Measurements from ENCODE around the gene CHURC1.

The CHURC1 gene

DNA sequence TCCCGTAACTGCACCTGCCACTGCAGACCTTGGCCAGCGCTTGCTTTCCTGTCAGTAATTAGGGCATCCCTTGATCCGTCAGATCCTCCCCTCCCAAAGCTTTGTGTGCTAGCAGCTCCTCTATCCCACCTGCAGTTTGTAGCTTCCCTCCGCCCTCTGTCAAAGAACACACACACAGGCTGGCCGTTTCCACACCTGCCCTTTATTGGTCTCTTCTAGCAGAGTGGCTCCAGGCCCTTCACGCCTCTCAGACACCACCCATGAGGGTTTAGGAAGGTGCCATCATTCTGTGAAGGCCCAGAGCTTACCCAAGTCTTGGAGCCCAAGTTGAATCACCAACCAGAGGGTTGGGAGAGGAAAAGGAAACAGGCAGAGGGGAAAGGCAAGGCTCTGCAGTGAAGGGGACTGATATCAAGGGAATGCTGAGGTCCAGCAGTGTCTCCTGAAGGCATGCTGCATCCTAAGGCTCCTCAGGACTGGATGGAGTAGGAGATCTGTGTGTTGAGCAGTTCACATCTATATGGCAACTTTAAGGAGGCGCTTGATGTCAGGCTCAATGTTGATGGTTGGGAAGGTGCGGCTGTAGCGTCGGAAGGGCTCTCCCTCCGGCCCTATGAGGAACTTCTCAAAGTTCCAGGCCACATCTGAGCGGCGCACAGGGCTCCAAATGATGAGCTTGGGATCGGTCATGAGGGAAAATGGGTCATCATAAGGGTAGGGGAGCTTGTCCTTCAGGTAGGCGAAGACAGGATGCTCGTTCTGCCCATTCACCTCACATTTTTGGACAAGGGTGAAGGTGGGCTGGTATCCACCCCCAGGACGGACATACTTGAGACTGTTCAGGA, 24.9 kb downstream of the CHURC1 start:
- no peak for DNase-seq (ENCODE audit: low spot score)

DNA sequence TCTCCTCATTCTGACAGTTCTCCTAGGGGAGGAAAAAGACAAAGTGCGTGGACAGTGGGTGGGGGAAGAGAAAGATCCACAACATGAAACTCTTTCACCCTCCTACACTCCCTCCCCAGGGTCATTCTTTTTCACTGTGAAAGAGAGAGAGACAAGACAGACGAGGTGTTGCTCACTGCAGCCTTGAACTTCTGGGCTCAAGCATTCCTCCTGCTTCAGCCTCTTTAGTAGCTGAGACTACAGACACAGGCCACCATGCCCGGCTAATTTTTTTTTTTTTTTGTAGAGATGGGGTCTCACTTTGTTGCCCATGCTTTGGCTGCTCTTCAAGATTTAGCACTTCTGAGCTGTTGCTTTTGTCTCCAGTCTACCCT, 25.5 kb downstream of the CHURC1 start:
- DNase-seq (ENCODE audit: low spot score), result no peak

DNA sequence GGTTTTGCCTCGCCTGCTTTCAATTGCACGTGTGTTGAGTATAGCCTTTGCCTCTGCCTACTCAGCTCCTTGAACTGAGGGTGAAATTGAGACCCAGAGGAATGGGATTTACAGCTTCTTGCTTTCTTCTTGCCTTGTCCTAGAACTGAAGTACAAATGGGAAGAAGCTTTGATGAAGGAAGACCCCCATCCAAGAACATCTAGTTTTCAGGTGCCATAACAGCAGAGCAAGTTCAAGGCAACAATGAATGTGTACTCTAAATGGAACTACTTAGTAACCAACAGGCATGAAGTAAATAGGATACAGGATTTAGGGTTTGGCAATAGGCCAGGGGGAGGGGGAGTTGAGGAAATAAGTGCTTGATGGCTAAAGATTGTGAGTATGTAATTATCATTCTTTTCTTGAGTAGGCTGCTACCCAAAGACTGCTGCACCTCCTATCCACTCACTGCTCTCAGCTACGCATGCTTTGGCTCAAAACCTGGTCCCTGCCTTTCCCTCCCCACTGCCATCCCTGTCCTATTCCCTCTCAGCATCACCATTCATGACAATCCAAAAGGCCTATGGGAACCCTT, 26.2 kb downstream of the CHURC1 start:
- DNase-seq (ENCODE audit: low spot score), result no peak

DNA sequence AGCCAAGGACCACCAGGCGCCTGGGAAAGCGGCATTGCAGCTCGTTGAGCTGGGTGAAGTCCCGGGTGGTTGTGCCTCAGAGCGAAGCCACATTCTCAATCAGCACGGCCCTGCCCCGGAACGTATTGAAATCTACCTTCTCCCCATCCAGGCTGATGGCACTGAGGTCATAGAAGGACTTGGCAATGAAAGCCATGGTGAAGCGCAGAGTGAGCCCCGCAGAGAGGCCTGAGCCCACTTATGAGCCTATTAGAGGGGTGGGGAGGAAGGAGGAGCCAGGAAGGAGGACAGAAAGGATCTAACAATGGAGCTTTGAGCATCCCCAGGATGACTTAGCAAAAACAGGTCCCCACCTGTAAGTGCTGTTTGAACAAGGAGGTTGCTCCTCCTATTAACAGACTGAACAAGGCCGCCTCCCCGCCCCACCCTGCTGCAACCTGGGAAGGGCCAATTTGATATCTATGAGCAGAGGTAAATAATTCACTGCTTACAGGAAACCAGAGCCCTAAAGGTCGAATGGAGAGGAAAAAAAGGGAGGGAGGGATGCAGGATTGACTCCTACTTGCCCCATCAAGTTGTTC, 28.4 kb downstream of the CHURC1 start, which contains the start of gene GPX2:
Gene GPX2 (minus strand): TSS at position 215 of the 581 bp plus-strand sequence. CDS start 19 bp downstream, at position 196.
- DNase-seq (ENCODE audit: low spot score), result no peak

DNA sequence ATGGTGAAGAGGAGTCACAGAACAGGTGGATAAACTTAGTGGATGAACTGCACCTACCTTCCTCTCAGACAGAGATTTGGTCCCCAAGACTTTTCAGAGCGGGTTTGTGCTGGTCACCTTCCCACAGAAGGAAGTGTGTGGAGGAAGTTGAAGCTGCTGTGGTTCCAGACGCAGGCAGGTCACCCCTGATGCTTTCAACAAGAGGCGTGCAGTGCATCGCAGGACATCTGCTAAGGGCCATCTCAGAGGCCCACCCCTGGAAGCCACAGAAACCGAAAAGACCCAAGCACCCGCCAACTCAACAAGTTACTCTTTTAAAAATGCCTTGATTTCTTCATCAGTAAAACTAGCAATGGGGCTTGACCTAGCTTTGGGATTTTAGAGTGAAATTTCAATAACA, 29.3 kb downstream of the CHURC1 start:
- DNase-seq (ENCODE audit: low spot score), result no peak

DNA sequence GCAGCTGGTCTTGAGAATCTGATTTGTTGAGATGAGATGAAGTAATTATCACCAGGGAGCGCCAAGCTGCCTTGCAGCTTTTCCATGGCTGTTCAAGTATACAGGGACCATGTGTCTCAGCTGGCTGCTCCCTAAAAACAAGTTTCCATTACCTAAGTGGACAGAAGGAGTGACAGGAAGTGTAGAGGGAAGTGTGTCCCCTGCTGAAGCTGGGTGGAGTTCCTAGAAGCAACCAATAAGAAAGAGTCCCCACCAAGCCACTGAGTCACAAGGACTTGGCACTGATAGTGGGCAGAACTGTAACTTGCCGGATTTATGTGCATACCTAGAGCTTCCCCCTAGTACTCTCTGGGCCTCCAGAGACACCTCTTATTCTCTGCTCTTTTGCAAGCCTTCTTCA, 29.8 kb downstream of the CHURC1 start:
- DNase-seq (ENCODE audit: low spot score), result no peak

DNA sequence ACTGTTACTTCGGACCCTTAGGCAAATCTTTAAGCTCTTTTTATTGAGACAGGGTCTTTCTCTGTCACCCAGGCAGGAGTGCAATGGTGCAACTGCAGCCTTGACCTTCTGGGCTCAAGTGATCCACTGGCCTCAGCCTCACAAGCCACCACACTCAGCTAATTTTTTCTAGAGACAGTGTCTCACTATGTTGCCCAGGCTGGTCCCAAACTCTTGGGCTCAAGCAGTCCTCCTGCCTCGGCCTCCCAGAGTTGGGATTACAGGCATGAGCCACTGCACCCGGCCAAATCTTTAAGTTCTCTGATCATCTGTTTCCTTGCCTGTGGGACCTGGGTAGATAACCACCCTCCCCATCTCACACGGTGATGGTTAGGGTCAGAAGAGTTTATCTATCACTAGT, 30.6 kb downstream of the CHURC1 start:
- DNase-seq (ENCODE audit: low spot score), result no peak

DNA sequence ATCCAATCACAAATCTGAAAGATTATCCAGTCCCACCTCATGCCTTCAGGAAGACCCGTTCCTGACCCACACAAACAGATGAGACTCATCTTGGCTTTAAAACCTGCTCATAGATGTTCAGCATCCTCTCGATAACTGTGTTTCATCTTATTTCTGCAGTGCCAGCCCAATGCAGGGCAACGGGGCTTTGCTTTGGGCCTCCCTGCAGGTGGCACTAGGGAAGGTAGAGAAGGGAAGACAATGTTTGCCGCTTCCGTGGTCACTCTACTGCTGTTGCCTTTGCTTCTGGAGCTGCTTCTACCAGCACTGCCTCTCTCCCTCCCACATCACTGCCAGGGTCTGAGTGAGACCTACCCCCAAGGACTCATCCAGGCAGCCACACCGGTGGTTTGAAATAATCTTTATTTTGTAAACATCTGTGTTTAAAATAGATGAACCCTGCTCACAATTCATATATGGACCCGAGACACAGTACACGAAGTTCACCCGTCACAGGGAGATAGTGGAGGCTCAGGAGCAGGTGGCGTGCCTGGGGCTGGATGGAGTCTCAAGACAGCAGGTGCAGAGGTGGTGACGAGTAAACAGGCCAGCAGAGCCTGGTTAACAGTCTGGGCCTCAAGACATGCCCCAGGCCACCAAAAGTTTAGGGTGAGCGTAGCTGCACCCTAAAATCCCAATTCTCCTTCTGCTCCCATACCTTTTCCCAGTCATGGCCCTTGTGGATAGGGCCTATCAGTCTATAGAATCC, 31.4 kb downstream of the CHURC1 start:
- no peak for DNase-seq (ENCODE audit: low spot score)

DNA sequence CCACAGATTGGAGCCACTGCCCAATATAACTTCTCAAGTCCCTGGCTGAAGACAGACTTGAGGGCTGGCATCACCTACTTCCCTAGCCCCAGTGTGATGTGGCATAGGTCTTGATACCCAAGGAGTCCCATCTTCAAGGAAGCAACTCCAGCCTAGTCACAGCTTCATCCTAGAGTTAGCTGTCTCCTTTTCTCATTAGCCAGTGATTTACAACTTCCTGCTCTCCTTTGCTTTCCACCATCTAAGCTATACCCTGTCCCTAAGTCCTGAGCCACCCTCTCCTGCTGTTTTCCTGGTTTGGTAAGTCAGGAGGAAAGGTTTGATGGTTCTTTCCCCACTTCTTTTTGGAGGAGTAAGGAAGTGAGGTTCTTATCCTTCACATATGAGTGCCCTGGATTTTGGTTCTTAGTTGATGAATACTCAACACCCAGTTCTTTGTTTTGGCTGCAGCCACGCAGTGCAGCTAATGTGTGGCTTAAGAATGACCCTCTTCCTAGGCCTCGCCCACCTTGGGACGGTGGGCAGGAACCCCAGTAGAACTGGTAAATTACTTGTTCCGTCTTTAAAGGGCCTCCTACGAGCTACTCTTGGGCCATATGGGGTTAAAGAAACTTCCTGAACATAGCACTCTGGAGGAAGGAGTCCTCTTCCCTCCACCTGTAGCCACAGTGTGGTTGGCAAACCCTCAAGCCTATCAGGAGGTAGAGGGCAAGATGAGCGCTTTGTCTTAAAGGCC, 32.2 kb downstream of the CHURC1 start:
- no peak for DNase-seq (ENCODE audit: low spot score)

DNA sequence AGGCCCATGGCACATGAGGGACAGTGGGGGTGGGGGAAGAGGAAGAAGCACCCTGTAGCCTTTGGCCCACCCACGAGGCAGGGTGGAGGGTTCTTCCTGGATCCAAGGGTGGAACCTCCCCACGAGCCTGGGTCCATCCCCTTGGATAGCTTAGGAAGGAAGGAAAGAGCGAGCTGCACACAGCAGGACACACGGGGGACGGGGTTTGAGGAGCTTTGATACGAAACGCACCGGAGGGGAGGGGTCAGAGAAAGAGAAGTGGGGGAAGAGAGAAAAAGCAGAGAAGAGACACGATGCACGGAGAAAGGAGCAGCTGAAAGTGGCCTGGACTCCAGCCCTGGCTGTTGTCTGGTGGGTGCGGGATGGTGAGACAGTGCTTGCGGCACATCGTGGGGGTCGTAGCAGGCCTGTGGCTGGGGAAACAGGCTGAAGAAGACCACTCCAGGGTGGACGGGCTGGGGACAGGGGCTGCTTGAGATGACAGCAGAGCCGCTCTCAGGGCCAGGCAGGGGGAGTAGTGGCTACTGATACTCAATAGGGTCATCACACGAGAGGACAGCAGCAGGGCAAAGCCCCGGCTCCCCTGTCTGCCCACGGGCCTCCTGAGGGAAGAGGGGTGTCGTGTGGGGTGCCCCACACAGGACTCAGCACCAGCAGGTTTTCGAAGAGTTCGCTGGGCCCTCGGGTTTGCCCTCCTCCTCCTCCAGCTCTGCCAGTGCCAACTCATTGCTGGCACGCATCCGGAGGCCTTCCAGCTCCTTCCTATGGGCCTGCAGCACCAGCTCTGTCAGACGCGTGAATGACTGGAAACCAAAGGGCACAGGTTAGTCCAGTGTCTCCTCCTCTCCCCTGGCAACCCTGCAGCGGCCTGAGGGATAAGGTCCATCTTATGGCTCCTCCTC, 33.7 kb downstream of the CHURC1 start:
- no peak for DNase-seq (ENCODE audit: low spot score)

DNA sequence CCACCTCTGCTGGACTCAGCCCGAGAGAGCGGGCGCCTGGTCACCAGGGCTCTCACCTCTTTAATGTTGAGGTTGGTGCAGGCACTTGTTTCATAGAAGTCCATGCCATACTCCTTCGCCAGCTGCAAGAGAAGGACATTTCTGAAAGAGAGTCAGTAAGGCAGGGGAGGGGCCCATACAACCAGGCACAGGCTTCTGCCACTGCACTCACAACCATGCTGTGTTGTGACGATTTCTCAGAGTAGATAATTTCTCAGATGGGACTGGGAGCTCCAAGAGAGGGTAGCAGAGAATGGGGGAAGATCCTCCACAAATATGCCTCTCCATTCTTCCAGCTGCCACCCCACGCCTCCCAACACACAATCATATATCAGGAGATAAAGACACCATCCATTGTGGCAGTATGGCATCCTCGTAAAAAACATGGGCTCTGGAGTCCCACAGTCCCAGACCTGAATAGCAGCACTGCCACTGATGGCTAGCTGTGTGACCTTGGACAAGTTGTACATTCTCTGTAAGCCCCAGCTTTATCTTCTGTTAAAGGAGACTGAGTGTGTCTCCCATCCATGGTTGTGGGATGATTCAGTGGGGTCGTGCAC, 34.5 kb downstream of the CHURC1 start:
- DNase-seq (ENCODE audit: low spot score), result no peak

DNA sequence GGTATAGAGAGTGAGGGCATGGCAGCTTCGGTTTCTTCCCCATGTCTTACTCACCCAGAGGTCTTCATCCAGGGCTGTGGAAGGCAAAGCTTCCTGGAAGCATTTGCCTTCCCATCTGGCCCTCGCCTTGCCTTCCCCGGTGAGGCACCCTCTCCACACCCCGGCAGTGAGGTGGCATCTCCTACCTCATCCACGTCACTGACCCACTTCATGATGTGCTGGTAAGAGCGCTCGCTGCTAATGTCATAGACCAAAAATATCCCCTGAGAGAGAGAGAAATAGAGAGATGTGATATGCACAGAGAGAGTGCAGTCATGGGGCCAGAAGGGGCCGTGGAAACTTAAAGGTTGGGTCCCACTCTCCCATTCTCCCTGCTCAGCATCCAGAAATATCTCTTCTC, 36.6 kb downstream of the CHURC1 start:
- no peak for DNase-seq (ENCODE audit: low spot score)

DNA sequence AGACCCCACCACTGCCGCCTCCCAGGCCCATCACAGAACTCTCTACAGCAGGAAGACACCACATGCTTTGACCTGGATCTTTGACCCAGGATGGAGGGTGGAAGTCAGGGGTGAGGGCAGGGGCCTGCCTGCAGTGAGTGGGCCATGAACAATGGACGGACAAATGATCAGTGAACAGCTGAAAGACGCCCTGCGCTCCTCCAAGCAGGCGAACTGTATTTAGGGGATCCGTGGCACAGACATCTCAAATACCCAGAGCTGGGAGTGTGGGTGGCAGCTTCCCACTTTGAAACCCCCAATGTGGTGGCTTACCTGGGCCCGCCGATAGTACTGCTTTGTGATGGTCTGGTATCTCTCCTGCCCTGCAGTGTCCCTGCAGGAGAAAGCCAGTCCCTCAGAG, 37.0 kb downstream of the CHURC1 start:
- no peak for DNase-seq (ENCODE audit: low spot score)

DNA sequence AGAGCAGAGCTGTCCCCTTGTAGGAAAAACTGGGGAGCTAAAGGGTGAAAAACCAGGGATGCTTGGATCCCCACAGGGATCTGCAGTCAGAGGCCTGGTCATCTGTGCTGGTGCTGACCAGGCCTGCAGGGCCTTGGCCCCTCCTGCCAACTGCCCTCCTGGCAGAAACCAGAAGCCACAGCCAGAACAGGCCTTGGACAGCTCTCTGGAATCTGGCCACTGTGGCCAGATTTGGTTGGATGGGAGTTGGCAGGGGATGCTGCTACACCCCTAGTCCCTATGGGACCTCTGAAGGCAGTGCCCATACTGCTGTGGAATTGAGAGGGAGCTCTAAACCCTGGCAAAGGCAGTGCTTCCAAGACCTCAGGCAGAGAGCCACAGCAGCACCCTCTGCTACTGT, 37.5 kb downstream of the CHURC1 start:
- no peak for DNase-seq (ENCODE audit: low spot score)

DNA sequence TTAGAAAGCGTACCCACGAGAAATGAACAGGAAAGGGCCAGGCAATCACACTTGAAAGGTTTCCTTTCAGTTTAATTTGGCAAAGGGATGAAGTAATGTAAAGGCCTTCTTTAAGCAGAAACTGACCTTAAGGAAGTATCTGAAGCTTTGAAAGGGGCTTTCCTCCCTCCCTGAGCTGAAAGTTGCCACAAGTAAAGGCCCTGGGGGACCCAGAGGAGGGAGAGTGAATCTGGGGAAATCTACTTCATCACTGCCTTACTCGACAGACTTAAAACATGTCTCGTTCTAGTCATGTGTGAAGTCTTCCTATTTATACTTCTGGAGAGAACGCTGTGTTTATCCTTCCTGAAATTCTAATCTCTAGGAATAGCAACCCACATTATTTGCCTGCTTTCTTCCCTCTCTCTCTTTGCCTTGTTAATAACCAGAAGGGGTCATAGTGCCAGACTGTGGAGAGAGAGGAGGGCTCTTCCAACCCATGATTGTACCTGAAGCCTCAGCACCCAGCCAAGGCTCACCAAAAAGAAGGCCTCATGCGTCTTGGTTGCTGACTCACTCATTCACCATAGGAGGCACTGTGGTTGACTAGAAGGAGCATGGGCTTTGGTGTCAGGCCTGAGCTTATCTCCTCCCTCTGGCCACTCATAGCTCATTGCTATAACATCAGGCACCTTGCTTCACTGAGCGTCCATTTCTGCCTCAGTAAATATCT, 38.5 kb downstream of the CHURC1 start:
- DNase-seq (ENCODE audit: low spot score), result no peak

DNA sequence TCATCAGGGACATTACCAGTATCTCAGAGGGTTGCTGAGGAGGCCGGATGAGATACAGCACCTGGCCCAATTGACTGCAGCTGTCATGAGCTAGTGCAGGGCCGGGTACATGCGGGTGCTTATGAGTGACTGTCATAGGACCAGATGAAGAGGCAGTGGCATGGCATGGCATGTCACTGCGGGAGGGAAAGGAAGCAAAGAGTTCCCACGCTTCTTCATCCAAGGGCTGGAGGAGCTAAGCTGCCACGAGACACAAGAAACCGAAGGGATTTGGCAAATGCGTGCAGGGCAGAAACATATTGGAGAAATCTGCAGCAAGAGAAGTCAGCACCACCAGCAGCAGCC, 39.0 kb downstream of the CHURC1 start:
- no peak for DNase-seq (ENCODE audit: low spot score)

DNA sequence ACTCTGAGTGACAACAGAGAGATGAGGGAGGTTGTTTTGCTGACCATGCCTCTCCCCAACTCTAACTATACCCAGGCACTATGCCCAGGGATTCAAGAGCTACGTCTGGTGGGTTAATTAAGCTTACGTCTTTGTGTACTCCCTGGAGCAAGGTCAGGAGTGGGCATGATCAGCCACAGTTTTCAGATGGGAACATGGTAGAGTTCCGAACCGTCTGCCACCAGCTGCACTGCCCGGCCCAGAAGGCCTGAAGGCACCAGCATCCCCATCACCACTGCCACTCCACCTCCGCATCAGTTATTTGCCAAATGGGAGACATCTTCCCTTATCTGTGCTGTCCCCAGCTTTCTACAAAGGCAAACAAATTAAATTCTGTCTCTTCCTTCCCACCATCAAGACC, 39.4 kb downstream of the CHURC1 start:
- no peak for DNase-seq (ENCODE audit: low spot score)

DNA sequence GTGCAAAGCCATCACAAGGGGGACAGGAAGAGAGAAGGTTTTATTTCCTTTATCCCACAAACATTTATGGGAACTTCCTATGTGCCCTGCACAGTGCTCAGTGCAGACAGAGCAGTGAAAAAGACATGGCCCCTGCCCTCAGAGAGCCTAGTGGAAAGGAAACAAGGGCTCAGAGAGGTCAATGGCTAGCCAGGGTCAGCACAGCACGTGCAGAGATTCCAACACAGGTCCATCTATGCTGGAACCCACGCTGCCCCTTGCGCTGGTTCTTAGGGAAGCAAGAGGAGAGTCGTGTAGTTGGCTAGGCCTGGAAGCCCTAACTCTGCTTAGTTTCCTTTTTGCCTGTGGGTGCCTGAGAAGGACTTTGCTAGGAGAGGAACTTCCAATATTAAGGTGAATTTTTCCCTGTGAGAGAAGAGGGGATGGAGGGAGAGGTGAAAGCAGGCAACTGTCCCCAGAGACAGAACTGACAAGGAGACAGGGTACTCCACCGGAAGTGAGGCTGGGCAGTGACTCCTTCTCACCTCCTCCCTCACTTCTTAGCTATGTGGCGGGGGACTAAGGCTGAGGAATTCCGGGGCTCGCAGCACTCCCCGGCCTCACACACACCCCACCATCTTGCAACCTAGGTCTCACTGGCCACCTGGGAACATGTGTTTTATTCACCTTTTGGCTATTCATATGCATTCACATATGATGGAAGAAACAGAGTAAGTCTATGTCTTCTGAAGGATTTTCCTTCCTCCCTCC, 40.4 kb downstream of the CHURC1 start:
- DNase-seq (ENCODE audit: low spot score), result no peak

DNA sequence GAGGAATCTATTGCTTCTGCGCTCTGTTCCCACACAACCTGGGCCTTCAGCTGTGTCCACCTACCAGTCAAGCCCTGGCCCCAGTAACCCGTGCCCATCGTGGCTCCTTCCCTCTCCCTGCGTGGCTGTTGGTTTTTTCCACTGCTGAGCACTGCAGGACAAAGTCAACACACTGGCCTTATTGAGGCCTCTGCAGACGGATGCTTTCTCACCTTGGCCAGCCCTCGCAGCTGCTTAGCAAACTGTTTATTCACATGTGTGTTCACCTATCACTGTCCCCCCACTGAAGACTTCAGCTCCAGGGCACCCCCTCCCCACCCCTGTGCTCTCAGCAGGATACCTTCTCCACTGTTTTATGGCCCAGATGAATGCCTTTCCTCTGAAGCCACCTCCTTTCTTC, 41.0 kb downstream of the CHURC1 start:
- DNase-seq (ENCODE audit: low spot score), result no peak
